Measurements from ENCODE around the gene CDC6.
A peak's percentile ranks its signal among the peaks of the same experiment; 100 is the strongest.

CDC6 gene

GRCh38 chr17:40351359-40352236, 63.9 kb downstream of the CDC6 start:
- POLR2A ChIA-PET: interaction anchor here (0.6 to 3.6 kb wide), 4 partner anchors 10 to 44 kb away, joined by 3 to 16 read pairs (median 10); partner anchors contain the start of gene RARA

GRCh38 chr17:40352237-40352778, 64.6 kb downstream of the CDC6 start:
- no peak for DNase-seq
- Histone ChIP-seq H3K4me1 (ENCODE audit: control extremely low read depth in 1 of 4, control insufficient read depth in 4 of 4, insufficient read depth in 4 of 4, low read length in 3 of 4) (peaks cover 3 to 61% (median 41%) of the 10 kb centered on the region in 4 experiments), H3K9me3 (ENCODE audit: control extremely low read depth in 1 of 5, control insufficient read depth in 4 of 5, insufficient read depth in 2 of 5, low read depth in 1 of 5, low read length in 4 of 5) (no peaks in the 10 kb centered on the region), H3K36me3 (ENCODE audit: control insufficient read depth in 4 of 4, insufficient read depth in 4 of 4, low read length in 3 of 4) (peaks cover 0 to 74% (median 45%) of the 10 kb centered on the region in 4 experiments), H3K27me3 (replicated peaks in 2 of 5; ENCODE audit: control insufficient read depth in 4 of 5, insufficient read depth in 5 of 5, low read length in 4 of 5) (no peaks in the 10 kb centered on the region), H3K27ac (ENCODE audit: insufficient read depth in 1 of 2, low read depth in 1 of 2, low read length in 2 of 2, poor library complexity in 1 of 2, severe bottlenecking in 2 of 2) (no peak overlapping the region), H3K4me3 (ENCODE audit: control insufficient read depth in 1 of 7, extremely low read depth in 1 of 7, insufficient read depth in 4 of 7, low read depth in 2 of 7, low read length in 6 of 7) (no peak overlapping the region)
- WGBS (ENCODE audit: insufficient coverage): 94% methylated on average over 7 of the region's 7 CpGs
- ChIA-PET POLR2A (interaction anchor here (0.5 to 3.6 kb wide), 5 partner anchors 11 to 49 kb away, joined by 3 to 16 read pairs (median 10); partner anchors contain the start of gene RARA), CTCF (interaction anchor here (0.9 to 32.6 kb wide), 4 partner anchors 9 to 95 kb away, joined by 4 to 1388 read pairs (median 47); partner anchors contain the start of genes CDC6 and RARA)

More at GRCh38 chr17:40351359-40352236, 63.9 kb downstream of the CDC6 start:
- H3K4me3 ChIP-seq (ENCODE audit: control insufficient read depth in 1 of 7, extremely low read depth in 1 of 7, insufficient read depth in 4 of 7, low read depth in 2 of 7, low read length in 6 of 7): no peak overlapping the region
- H3K4me1 ChIP-seq (ENCODE audit: control extremely low read depth in 1 of 4, control insufficient read depth in 4 of 4, insufficient read depth in 4 of 4, low read length in 3 of 4): peaks cover 8 to 68% (median 48%) of the 10 kb centered on the region in 4 experiments
- no peaks in the 10 kb centered on the region for H3K9me3 ChIP-seq (ENCODE audit: control extremely low read depth in 1 of 5, control insufficient read depth in 4 of 5, insufficient read depth in 2 of 5, low read depth in 1 of 5, low read length in 4 of 5)
- CTCF ChIA-PET: interaction anchor here (0.9 to 32.6 kb wide), 3 partner anchors 9 to 96 kb away, joined by 4 to 1388 read pairs (median 90); partner anchors contain the start of genes CDC6 and RARA
- WGBS (ENCODE audit: insufficient coverage): 91% methylated on average over 17 of the region's 27 CpGs
- H3K27ac ChIP-seq (ENCODE audit: insufficient read depth in 1 of 2, low read depth in 1 of 2, low read length in 2 of 2, poor library complexity in 1 of 2, severe bottlenecking in 2 of 2): no peak overlapping the region
- DNase-seq: no peak
- H3K36me3 ChIP-seq (ENCODE audit: control insufficient read depth in 4 of 4, insufficient read depth in 4 of 4, low read length in 3 of 4): peaks cover 0 to 74% (median 45%) of the 10 kb centered on the region in 4 experiments
- no peaks in the 10 kb centered on the region for H3K27me3 ChIP-seq (replicated peaks in 2 of 5; ENCODE audit: control insufficient read depth in 4 of 5, insufficient read depth in 5 of 5, low read length in 4 of 5)

- ChIA-PET CTCF (interaction anchor here (1.3 to 32.6 kb wide), 3 partner anchors 9 to 40 kb away, joined by 4 to 1388 read pairs (median 90); partner anchors contain the start of genes CDC6 and RARA), POLR2A (interaction anchor here (0.5 to 3.6 kb wide), 5 partner anchors 11 to 49 kb away, joined by 3 to 16 read pairs (median 10); partner anchors contain the start of gene RARA)
- Histone ChIP-seq H3K27ac (ENCODE audit: insufficient read depth in 1 of 2, low read depth in 1 of 2, low read length in 2 of 2, poor library complexity in 1 of 2, severe bottlenecking in 2 of 2) (no peak overlapping the region), H3K4me3 (ENCODE audit: control insufficient read depth in 1 of 7, extremely low read depth in 1 of 7, insufficient read depth in 4 of 7, low read depth in 2 of 7, low read length in 6 of 7) (peak overlapping the region in 1 of 7 experiments; percentile 12), H3K9me3 (ENCODE audit: control extremely low read depth in 1 of 5, control insufficient read depth in 4 of 5, insufficient read depth in 2 of 5, low read depth in 1 of 5, low read length in 4 of 5) (no peaks in the 10 kb centered on the region), H3K36me3 (ENCODE audit: control insufficient read depth in 4 of 4, insufficient read depth in 4 of 4, low read length in 3 of 4) (peaks cover 0 to 74% (median 45%) of the 10 kb centered on the region in 4 experiments), H3K27me3 (replicated peaks in 2 of 5; ENCODE audit: control insufficient read depth in 4 of 5, insufficient read depth in 5 of 5, low read length in 4 of 5) (no peaks in the 10 kb centered on the region), H3K4me1 (ENCODE audit: control extremely low read depth in 1 of 4, control insufficient read depth in 4 of 4, insufficient read depth in 4 of 4, low read length in 3 of 4) (peaks cover 2 to 56% (median 35%) of the 10 kb centered on the region in 4 experiments)
- 53% methylated on average over 9 of the region's 9 CpGs for WGBS (ENCODE audit: insufficient coverage)
- peak; percentile 51 to 87 (median 83) for DNase-seq
Measured at GRCh38 chr17:40352779-40353394, 65.2 kb downstream of the CDC6 start.
